Measurements from ENCODE around the gene SMARCC1. TPM values are rescaled to one million over a fixed set of nuclear protein-coding genes. Genes with fewer than 3 reads are reported as not detected.
"Not testable (repeated sequence)": the region's sequence is repeated elsewhere in the genome, so short reads cannot be mapped to it uniquely, and the experiment has no call there.

SMARCC1 gene
- total RNA-seq, 8 experiments from 2014 or later, result 35.9 to 114 (median 55.4) TPM

DNA sequence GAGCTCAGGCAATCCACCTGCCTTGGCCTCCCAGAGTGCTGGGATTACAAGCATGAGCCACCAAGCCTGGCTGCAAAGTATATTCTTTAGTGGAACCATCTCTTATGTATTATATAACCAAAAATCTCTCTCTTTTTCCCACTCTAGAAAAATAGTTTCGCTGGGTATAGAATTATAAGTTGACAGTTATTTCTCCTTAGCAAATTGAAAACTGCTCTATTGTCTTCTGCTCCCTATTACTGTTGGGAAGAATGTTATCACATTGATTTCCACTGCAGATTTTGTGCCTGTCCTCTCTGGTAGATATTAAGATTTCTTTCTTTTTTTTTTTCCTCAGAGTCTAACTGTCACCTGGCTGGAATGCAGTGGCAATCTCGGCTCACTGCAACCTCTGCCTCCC, 11.0 kb upstream of the SMARCC1 start:
- peaks cover 3 to 6% of the 10 kb centered on the region in 2 donors for H3K4me1 ChIP-seq (replicated peaks in 1 of 2)
- ATAC-seq (replicated peaks in 6 of 8), result no peak
- WGBS, 10 experiments, result 83 to 100% (median 89%) methylated on average over 1 to 2 of the region's 2 CpGs; no CpG with 5 or more reads in 3 of the 10 experiments
- no peak overlapping the region for H3K27ac ChIP-seq
- in situ Hi-C loops (cut with MboI; ENCODE audit: low pct_unique_long_range_greater_than_20kb in 2 of 9, low sequenced_read_pairs in 9 of 9, unreplicated experiment in 9 of 9), result loop anchor here in 7 of 9 experiments (10.0 to 25.0 kb wide), 4 partner anchors 255 to 280 kb away; partner anchors contain the start of gene ELP6 (in 4 of the 7)
- no peak overlapping the region for H3K4me3 ChIP-seq

DNA sequence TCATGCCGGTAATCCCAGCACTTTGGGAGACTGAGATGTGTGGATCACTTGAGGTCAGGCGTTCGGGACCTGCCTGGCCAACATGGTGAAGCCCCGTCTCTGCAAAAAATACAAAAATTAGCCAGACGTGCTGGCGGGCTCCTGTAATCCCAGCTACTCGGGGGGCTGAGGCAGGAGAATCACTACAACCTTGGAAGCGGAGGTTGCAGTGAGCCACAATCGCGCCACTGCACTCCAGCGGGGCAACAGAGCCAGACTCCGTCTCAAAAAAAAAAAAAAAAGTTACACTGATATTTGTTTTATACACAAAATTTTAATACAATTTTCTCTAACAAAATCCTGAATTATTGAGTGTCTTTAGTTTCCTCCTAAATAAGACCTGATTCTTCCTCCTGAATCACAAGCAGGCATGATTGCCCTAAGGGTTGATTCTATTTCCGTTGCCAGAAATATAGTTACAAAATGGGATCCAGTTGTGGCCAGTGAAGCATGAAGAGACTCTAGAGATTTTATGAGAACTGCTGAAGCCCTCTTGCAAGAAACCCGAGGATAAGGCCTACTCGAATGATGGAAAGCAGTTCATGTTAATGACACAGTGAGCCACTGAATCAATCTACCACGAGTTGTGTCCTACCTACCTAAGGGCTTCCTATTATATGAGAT, 9.6 kb upstream of the SMARCC1 start:
- no peak for ATAC-seq (replicated peaks in 6 of 8)
- Histone ChIP-seq H3K4me3 (no peak overlapping the region), H3K27ac (no peak overlapping the region), H3K4me1 (replicated peaks in 1 of 2) (peaks cover 3 to 6% of the 10 kb centered on the region in 2 donors)
- 17 to 96% (median 92%) methylated on average over 2 to 13 of the region's 16 CpGs for WGBS, 10 experiments
- in situ Hi-C loops (cut with MboI; ENCODE audit: low pct_unique_long_range_greater_than_20kb in 2 of 9, low sequenced_read_pairs in 9 of 9, unreplicated experiment in 9 of 9), result loop anchor here in 7 of 9 experiments (10.0 to 25.0 kb wide), 4 partner anchors 254 to 279 kb away; partner anchors contain the start of gene ELP6 (in 4 of the 7)

DNA sequence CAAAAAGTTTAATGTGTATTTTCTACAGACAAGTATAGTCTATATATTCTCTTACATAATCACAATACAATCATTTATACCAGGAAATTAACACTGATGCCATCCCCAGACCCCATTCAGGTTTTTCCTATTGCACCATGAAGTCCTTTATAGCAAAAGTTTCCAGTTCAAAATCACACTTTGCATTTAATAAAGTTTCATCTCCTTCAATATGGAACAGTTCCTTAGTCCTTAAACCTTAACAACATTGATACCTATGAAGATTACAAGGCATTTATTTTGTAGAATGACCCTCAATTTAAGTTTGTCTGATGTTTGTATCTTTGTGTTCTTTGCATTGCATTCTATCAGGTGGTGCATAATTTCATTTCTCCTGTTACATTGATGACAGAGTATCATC, 2.0 kb upstream of the SMARCC1 start:
- ATAC-seq (replicated peaks in 6 of 8), result no peak
- H3K27ac ChIP-seq, result no peak overlapping the region
- H3K4me1 ChIP-seq (replicated peaks in 1 of 2), result peaks cover 8 to 11% of the 10 kb centered on the region in 2 donors
- in situ Hi-C loops (cut with MboI; ENCODE audit: low pct_unique_long_range_greater_than_20kb in 2 of 9, low sequenced_read_pairs in 9 of 9, unreplicated experiment in 9 of 9), result loop anchor here in 6 of 9 experiments (10.0 to 25.0 kb wide), 3 partner anchors 246 to 271 kb away; partner anchors contain the start of gene ELP6 (in 3 of the 6)
- H3K4me3 ChIP-seq, result no peak overlapping the region

DNA sequence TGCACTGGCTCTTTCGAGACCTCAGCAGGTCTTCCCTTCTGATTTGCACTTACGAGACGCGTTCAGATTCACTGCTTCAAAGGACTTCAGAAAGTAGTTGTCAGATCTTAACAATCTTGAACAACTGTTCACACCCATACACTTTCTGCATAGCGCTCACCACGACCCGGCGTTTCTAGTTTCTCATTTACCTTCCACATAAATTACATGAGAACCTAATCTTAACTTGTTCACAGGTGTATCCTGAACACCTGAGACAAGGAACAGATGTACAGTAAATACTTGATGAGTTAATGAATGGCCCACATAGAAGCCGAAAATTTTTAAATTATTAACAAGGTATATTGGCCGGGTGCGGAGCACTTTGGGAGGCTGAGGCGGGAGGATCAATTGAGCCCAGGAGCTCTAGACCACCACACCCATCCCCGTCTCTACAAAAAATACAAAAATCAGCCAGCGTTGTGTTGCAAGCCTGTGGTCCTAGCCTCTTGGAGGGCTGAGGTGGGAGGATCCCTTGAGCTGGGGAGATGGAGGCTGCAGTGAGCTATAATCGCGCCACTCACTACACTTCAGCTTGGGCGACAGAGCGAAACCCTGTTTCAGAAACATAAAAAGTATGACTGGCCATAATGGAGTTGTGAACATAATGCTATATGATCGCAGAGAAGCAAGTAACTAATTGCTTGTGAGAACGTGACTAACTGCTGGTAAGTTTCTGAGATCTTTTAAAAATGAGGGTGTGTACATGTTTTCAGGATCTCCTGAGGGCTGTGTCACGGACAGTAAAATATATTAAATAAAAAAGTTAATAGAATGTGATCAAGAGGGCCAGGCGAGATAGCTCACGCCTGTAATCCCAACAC, 984 bp upstream of the SMARCC1 start:
- no peak for ATAC-seq (replicated peaks in 6 of 8)
- H3K4me1 ChIP-seq (replicated peaks in 1 of 2), result peaks cover 4 to 10% of the 10 kb centered on the region in 2 donors
- peak overlapping the region; percentile 70 to 95 (median 88) for H3K4me3 ChIP-seq
- WGBS, 10 experiments, result 0 to 100% (median 49%) methylated on average over 1 to 13 of the region's 23 CpGs; no CpG with 5 or more reads in 1 of the 10 experiments
- peak overlapping the region; percentile 94 to 98 for H3K27ac ChIP-seq
- in situ Hi-C loops (cut with MboI; ENCODE audit: low pct_unique_long_range_greater_than_20kb in 2 of 9, low sequenced_read_pairs in 9 of 9, unreplicated experiment in 9 of 9), result loop anchor here in 6 of 9 experiments (10.0 to 25.0 kb wide), 3 partner anchors 245 to 270 kb away; partner anchors contain the start of gene ELP6 (in 3 of the 6)

DNA sequence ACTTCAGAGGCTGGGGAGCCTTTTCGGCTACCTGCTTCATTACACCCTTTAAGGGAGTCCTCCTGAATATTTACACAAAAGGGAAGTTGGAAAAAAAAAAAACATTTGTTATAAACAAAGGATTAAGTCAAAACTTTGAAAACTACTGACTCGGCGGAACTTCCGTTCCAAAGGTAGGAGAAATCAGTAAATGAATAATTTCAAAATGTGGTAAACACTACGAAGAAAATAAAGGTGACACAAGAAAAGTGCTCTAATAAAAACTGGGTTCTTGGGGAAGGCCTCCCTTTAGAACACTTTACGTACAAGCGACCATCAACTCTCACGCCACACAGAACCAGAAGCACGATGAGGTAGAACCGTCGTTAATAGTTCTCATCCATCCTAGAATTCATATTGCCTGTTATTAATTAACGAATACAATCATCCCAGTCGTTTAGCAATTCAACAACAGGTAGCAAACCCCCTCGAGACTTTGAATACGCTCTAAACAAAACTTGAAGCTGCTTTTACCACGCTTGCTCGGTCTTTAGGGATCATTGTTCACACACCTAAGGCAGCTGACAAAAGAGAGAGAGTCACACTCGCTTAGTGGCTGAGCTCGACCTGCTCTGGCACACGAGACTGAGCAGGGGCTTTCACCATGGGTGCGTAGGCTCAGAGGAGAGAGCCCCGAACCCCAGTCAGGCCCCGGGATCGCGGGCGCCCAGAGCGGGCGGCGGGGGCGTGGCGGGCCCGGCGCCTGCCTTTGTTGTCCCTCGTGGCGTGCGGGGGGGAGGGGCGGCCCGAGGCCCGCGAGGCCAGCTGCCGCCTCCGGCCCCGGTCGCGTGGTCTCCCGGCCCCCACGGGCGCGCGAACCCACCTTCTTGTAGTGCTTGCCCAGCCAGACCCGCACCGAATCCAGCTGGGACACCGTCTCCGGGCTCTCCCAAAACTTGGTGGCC, 680 bp downstream of the SMARCC1 start:
- WGBS, 10 experiments, result 0 to 4% (median 1%) methylated on average over 4 to 20 of the region's 54 CpGs
- peak; percentile 47 to 69 (median 60) for ATAC-seq (replicated peaks in 6 of 8)
- H3K27ac ChIP-seq, result peak overlapping the region; percentile 98 to 99
- peak overlapping the region; percentile 70 to 95 (median 88) for H3K4me3 ChIP-seq
- in situ Hi-C loops (cut with MboI; ENCODE audit: low pct_unique_long_range_greater_than_20kb in 2 of 9, low sequenced_read_pairs in 9 of 9, unreplicated experiment in 9 of 9), result loop anchor here in 6 of 9 experiments (10.0 to 25.0 kb wide), 3 partner anchors 244 to 269 kb away; partner anchors contain the start of gene ELP6 (in 3 of the 6)
- peaks cover 4 to 10% of the 10 kb centered on the region in 2 donors for H3K4me1 ChIP-seq (replicated peaks in 1 of 2)

DNA sequence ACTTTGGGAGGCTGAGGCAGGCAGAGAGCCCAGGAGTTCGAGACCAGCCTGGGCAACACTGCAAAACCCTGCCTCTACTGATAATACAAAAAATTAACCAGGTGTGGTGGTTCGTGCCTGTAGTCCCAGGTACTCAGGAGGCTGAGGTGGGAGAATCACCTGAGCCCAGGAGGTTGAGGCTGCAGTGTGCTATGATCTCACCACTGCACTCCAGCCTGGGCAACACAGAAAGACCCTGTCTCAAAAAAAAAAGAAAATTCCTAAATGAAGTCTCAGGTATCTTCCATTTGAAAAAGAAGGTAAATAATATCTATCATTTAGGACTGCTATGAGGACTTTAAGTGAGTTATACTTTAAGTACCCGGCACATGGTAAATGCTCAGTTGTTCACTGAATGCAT, 2.9 kb downstream of the SMARCC1 start:
- H3K4me3 ChIP-seq, result peak overlapping the region in 2 of 5 donors; percentile 70 to 88
- 80 to 100% (median 100%) methylated on average over 1 to 3 of the region's 3 CpGs; no CpG with 5 or more reads in 2 of the 10 experiments for WGBS, 10 experiments
- no peak for ATAC-seq (replicated peaks in 6 of 8)
- peaks cover 4 to 10% of the 10 kb centered on the region in 2 donors for H3K4me1 ChIP-seq (replicated peaks in 1 of 2)
- no peak overlapping the region for H3K27ac ChIP-seq
- in situ Hi-C loops (cut with MboI; ENCODE audit: low pct_unique_long_range_greater_than_20kb in 2 of 9, low sequenced_read_pairs in 9 of 9, unreplicated experiment in 9 of 9), result loop anchor here in 4 of 9 experiments (25.0 kb wide), 2 partner anchors 241 to 266 kb away; partner anchors contain the start of gene ELP6 (in 3 of the 4)

DNA sequence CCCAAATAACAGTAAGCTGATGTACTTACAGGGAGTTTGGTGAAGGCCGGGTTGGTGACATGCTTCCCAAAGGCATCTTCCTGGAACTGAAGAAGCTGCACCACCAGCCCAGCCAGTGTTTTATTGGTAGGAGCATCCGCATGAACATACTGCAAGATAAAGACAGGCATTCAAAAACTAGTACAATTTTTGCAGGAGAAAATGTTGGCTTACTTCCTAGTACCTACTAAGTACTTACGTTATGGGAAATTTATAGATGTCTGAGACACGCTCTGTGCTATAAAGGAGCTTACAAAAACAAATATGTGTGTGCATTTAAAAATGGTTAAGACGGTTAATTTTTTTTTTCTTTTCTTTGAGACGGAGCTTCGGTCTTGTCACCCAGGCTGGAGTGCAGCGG, 8.9 kb downstream of the SMARCC1 start:
- Histone ChIP-seq H3K4me3 (no peak overlapping the region), H3K27ac (no peak overlapping the region), H3K4me1 (replicated peaks in 1 of 2) (no peaks in the 10 kb centered on the region)
- no peak for ATAC-seq (replicated peaks in 6 of 8)
- in situ Hi-C loops (cut with MboI; ENCODE audit: low pct_unique_long_range_greater_than_20kb in 2 of 9, low sequenced_read_pairs in 9 of 9, unreplicated experiment in 9 of 9), result no loop called here
- WGBS, 10 experiments, result 50 to 100% (median 94%) methylated on average over 1 to 8 of the region's 8 CpGs; no CpG with 5 or more reads in 1 of the 10 experiments

DNA sequence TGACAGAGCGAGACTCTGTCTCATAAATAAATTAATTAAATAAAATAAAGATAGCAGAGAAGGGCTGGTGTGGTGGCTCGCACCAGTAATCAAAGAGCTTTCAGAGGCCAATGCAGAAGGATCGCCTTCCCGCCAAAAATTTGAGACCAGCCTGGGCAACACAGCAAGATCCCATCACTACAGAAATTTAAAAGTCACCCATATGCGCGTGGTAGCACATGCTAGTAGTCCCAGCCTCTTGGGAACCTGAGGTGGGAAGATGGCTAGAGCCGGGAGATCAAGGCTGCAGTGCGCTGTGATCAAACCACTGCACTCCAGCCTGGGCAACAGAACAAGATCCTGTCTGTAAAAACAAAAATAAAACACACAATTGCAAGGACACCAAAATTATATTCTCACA, 9.6 kb downstream of the SMARCC1 start:
- H3K27ac ChIP-seq, result no peak overlapping the region
- no peak overlapping the region for H3K4me3 ChIP-seq
- in situ Hi-C loops (cut with MboI; ENCODE audit: low pct_unique_long_range_greater_than_20kb in 2 of 9, low sequenced_read_pairs in 9 of 9, unreplicated experiment in 9 of 9), result no loop called here
- WGBS, 10 experiments, result 83 to 100% (median 96%) methylated on average over 2 to 8 of the region's 8 CpGs; no CpG with 5 or more reads in 3 of the 10 experiments
- H3K4me1 ChIP-seq (replicated peaks in 1 of 2), result no peaks in the 10 kb centered on the region
- no peak for ATAC-seq (replicated peaks in 6 of 8)

DNA sequence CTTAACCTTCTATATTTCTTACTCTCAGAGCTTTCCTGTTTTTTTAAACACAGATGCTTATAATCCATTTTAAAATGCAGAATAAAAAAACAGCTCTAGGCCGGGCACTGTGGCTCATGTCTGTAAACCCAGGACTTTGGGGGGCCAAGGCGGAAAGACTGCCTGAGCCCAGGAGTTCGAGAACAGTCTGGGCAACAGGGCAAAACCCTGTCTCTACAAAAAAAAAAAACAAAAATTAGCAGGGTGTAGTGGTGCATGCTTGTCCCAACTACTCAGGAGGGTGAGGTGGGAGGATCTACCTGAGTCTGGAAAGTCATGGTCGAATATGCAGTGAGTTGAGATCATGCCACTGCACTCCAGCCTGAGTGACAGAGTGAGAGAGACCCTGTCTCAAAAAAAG, 15.5 kb downstream of the SMARCC1 start:
- in situ Hi-C loops (cut with MboI; ENCODE audit: low pct_unique_long_range_greater_than_20kb in 2 of 9, low sequenced_read_pairs in 9 of 9, unreplicated experiment in 9 of 9), result no loop called here
- no peak for ATAC-seq (replicated peaks in 6 of 8)
- no peak overlapping the region for H3K27ac ChIP-seq
- no peak overlapping the region for H3K4me3 ChIP-seq
- H3K4me1 ChIP-seq (replicated peaks in 1 of 2), result no peaks in the 10 kb centered on the region
- 80 to 100% (median 92%) methylated on average over 1 to 3 of the region's 4 CpGs; no CpG with 5 or more reads in 1 of the 10 experiments for WGBS, 10 experiments

DNA sequence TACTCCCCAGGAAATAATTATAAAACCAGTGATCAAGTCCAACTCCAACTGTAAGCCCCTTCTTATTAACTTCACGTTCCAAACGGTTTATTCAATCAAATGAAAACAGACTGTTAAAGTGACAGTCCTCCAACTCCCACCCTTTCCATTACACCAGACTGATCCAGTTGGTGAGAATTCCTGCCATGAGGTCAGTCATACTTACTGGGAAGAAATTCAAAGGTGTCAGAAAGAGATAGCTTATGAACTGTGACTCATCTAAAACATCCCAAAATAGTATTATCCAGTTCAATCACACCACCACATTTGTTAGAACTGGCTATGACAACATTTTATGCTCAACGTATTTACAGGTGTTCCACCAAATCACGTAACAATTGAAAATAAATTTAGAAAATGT, 19.5 kb downstream of the SMARCC1 start:
- no peaks in the 10 kb centered on the region for H3K4me1 ChIP-seq (replicated peaks in 1 of 2)
- no peak overlapping the region for H3K4me3 ChIP-seq
- ATAC-seq (replicated peaks in 6 of 8), result peak in 5 of 8 experiments; percentile 38 to 66 (median 47)
- WGBS, 10 experiments, result 17 to 80% (median 58%) methylated on average over 1 to 4 of the region's 4 CpGs
- in situ Hi-C loops (cut with MboI; ENCODE audit: low pct_unique_long_range_greater_than_20kb in 2 of 9, low sequenced_read_pairs in 9 of 9, unreplicated experiment in 9 of 9), result no loop called here
- H3K27ac ChIP-seq, result no peak overlapping the region

DNA sequence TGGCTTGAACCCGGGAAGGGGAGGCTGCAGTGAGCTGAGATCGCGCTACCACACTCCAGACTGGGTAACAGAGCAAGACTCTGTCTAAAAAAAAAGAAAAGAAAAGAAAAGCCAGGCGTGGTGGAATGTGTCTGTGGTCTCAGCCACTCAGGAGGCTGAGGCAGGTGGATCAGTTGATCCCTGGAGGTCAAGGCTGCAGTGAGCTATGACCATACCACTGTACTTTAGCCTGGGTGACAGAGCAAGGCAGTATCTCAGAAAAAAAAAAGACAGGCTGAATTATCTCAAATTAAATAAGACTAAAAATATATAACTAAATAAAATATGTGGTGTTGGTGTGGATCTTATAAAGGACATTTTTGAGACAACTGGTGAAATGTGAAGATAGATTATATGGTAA, 20.6 kb downstream of the SMARCC1 start:
- no peak for ATAC-seq (replicated peaks in 6 of 8)
- no peak overlapping the region for H3K4me3 ChIP-seq
- WGBS, 10 experiments, result 63 to 100% (median 92%) methylated on average over 1 to 4 of the region's 4 CpGs; no CpG with 5 or more reads in 2 of the 10 experiments
- H3K4me1 ChIP-seq (replicated peaks in 1 of 2), result no peaks in the 10 kb centered on the region
- in situ Hi-C loops (cut with MboI; ENCODE audit: low pct_unique_long_range_greater_than_20kb in 2 of 9, low sequenced_read_pairs in 9 of 9, unreplicated experiment in 9 of 9), result no loop called here
- H3K27ac ChIP-seq, result no peak overlapping the region

DNA sequence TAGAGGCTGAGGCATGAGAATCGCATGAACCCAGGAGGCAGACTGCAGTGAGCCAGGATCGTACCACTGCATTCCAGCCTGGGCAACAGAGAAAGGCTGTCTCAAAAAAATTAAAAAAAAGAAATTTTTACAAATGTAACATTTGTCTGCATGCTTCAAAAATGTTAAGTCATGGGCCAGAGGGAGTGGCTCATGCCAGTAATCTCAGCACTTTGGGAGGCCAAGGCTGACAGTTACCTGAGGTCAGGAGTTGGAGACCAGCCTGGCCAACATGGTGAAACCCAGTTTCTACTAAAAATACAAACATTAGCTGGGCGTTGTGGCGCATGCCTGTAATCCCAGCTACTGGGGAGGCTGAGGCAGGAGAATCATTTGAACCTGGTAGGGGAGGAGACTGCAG, 21.5 kb downstream of the SMARCC1 start:
- in situ Hi-C loops (cut with MboI; ENCODE audit: low pct_unique_long_range_greater_than_20kb in 2 of 9, low sequenced_read_pairs in 9 of 9, unreplicated experiment in 9 of 9); H3K4me3 ChIP-seq; ATAC-seq (replicated peaks in 6 of 8); H3K4me1 ChIP-seq (replicated peaks in 1 of 2); H3K27ac ChIP-seq: not testable (repeated sequence)
- 95 to 100% (median 100%) methylated on average over 1 to 4 of the region's 4 CpGs; no CpG with 5 or more reads in 5 of the 10 experiments for WGBS, 10 experiments
